Vagina (tissue), 2 donors: ENCODE measurements around the gene DDX3X. TPM values are rescaled to one million over a fixed set of nuclear protein-coding genes. Genes with fewer than 3 reads are reported as not detected.
"Not testable (repeated sequence)": the region's sequence is repeated elsewhere in the genome, so short reads cannot be mapped to it uniquely, and the experiment has no call there.

ENCODE experiments used
- DNase-seq, 2 donors: peaks; one replicate each; pipeline ENCODE4 v3.0.0-alpha.2; 2017; ENCODE audit errors: extremely low spot score in 2 of 2
- H3K27ac ChIP-seq: fragments of 200-600 bp; sonication (generic); one replicate; pipeline ENCODE4 v1.5.1; 2019
- H3K27me3 ChIP-seq: fragments of 200-600 bp; sonication (generic); one replicate; pipeline ENCODE4 v1.5.1; 2019
- H3K36me3 ChIP-seq, 2 donors: fragments of 200-600 bp; sonication (generic); one replicate each; pipeline ENCODE4 v1.5.1; 2017 to 2019
- H3K4me1 ChIP-seq: fragments of 200-600 bp; sonication (generic); one replicate; pipeline ENCODE4 v1.5.1; 2019
- H3K4me3 ChIP-seq, 2 donors: fragments of 200-600 bp; sonication (generic); 1 replicate in 1 of 2; 2 replicates in 1 of 2; pipeline ENCODE4 v1.5.1; 2016 to 2019
- H3K9me3 ChIP-seq: fragments of 200-600 bp; sonication (generic); one replicate; pipeline ENCODE4 v1.5.1; 2019
- CTCF ChIP-seq, 3 experiments: fragments of 450-650 bp in 2 of 3; fragments of 200-600 bp in 1 of 3; sonication (generic) in 1 of 3; IDR thresholded peaks; one replicate each; pipeline ENCODE4 v1.5.1; 2017 to 2019; ENCODE audit warnings: antibody characterized with exemption in 3 of 3, mild to moderate bottlenecking in 2 of 3, moderate library complexity in 2 of 3
- POLR2A ChIP-seq, 2 donors: fragments of 450-650 bp; IDR thresholded peaks; one replicate each; pipeline ENCODE4 v1.6.1; 2017; ENCODE audit warnings: antibody characterized with exemption in 2 of 2, mild to moderate bottlenecking in 2 of 2, moderate library complexity in 2 of 2
- POLR2AphosphoS5 ChIP-seq, 2 donors: sonication (generic); formaldehyde crosslinking; IDR thresholded peaks; one replicate each; pipeline ENCODE4 v1.9.0; 2017; ENCODE audit warnings: antibody characterized with exemption in 2 of 2, mild to moderate bottlenecking in 2 of 2, low read depth in 1 of 2; ENCODE audit not compliant: insufficient read depth in 1 of 2
- intact Hi-C: fragments of 100-400 bp; cut with DNase I; formaldehyde crosslinking; loops from one replicate; pipeline ENCODE4 v1.15.1; 2023
- total RNA-seq: library from RNA; depleted of rRNA; stranded (reverse); fragments of >200 nt; gene quantifications from one replicate; pipeline ENCODE4 v1.2.3, GENCODE V29; 2016

The DDX3X gene
- total RNA-seq, 1 donor from 2014 or later = 202 TPM

GRCh38 chrX:41314881-41315280, 19.1 kb upstream of the DDX3X start:
- Histone ChIP-seq H3K27me3 (no peaks in the 10 kb centered on the region), H3K9me3 (no peaks in the 10 kb centered on the region), H3K36me3 (no peaks in the 10 kb centered on the region), H3K4me1 (no peaks in the 10 kb centered on the region), H3K27ac (no peak overlapping the region), H3K4me3 (no peak overlapping the region)
- intact Hi-C loops = no loop called here
- TF ChIP-seq CTCF (IDR thresholded peaks at IDR 0.05) = no peak
- no peak for TF ChIP-seq POLR2A (IDR thresholded peaks at IDR 0.05)
- TF ChIP-seq POLR2AphosphoS5 (IDR thresholded peaks at IDR 0.05; ENCODE audit: insufficient read depth in 1 of 2, low read depth in 1 of 2) = no peak
- DNase-seq = no peak

- H3K27ac ChIP-seq, H3K4me3 ChIP-seq, intact Hi-C loops, H3K4me1 ChIP-seq, H3K36me3 ChIP-seq, DNase-seq, H3K9me3 ChIP-seq, H3K27me3 ChIP-seq: not testable (repeated sequence)
Observed at GRCh38 chrX:41316266-41316665, 17.7 kb upstream of the DDX3X start.

GRCh38 chrX:41317477-41318208, 16.3 kb upstream of the DDX3X start:
- DNase-seq = no peak
- Histone ChIP-seq H3K36me3 (no peaks in the 10 kb centered on the region), H3K27ac (no peak overlapping the region), H3K9me3 (no peaks in the 10 kb centered on the region), H3K4me3 (no peak overlapping the region), H3K27me3 (no peaks in the 10 kb centered on the region), H3K4me1 (no peaks in the 10 kb centered on the region)
- TF ChIP-seq POLR2A (IDR thresholded peaks at IDR 0.05) = no peak
- TF ChIP-seq CTCF (IDR thresholded peaks at IDR 0.05) = no peak
- TF ChIP-seq POLR2AphosphoS5 (IDR thresholded peaks at IDR 0.05; ENCODE audit: insufficient read depth in 1 of 2, low read depth in 1 of 2) = no peak
- intact Hi-C loops = no loop called here

- no peaks in the 10 kb centered on the region for H3K36me3 ChIP-seq
- no peaks in the 10 kb centered on the region for H3K4me1 ChIP-seq
- DNase-seq = no peak
- H3K4me3 ChIP-seq = no peak overlapping the region
- no peaks in the 10 kb centered on the region for H3K9me3 ChIP-seq
- H3K27ac ChIP-seq = no peak overlapping the region
- no peak for TF ChIP-seq CTCF (IDR thresholded peaks at IDR 0.05)
- TF ChIP-seq POLR2AphosphoS5 (IDR thresholded peaks at IDR 0.05; ENCODE audit: insufficient read depth in 1 of 2, low read depth in 1 of 2) = no peak
- intact Hi-C loops = no loop called here
- no peaks in the 10 kb centered on the region for H3K27me3 ChIP-seq
Observed at GRCh38 chrX:41320393-41320792, 13.6 kb upstream of the DDX3X start.

GRCh38 chrX:41322821-41323603, 10.9 kb upstream of the DDX3X start:
- Histone ChIP-seq H3K36me3 (no peaks in the 10 kb centered on the region), H3K9me3 (no peaks in the 10 kb centered on the region), H3K27ac (no peak overlapping the region), H3K4me3 (no peak overlapping the region), H3K27me3 (no peaks in the 10 kb centered on the region), H3K4me1 (no peaks in the 10 kb centered on the region)
- TF ChIP-seq POLR2A (IDR thresholded peaks at IDR 0.05) (no peak), POLR2AphosphoS5 (IDR thresholded peaks at IDR 0.05; ENCODE audit: insufficient read depth in 1 of 2, low read depth in 1 of 2) (no peak)
- DNase-seq = no peak
- intact Hi-C loops = no loop called here

- Histone ChIP-seq H3K4me1 (peaks cover under 1% of the 10 kb centered on the region), H3K36me3 (no peaks in the 10 kb centered on the region), H3K9me3 (no peaks in the 10 kb centered on the region), H3K27me3 (no peaks in the 10 kb centered on the region), H3K27ac (no peak overlapping the region), H3K4me3 (no peak overlapping the region)
- no peak for DNase-seq
- intact Hi-C loops = no loop called here
- TF ChIP-seq CTCF (IDR thresholded peaks at IDR 0.05) (no peak), POLR2AphosphoS5 (IDR thresholded peaks at IDR 0.05; ENCODE audit: insufficient read depth in 1 of 2, low read depth in 1 of 2) (no peak), POLR2A (IDR thresholded peaks at IDR 0.05) (no peak)
Observed at GRCh38 chrX:41326431-41326830, 7.5 kb upstream of the DDX3X start.
